ENCODE data around the gene FBXL15. TPM values are rescaled to one million over a fixed set of nuclear protein-coding genes. Genes with fewer than 3 reads are reported as not detected.

The FBXL15 gene
- total RNA-seq, 1 experiment from 2014 or later = 24.6 TPM

- TF ChIP-seq, protein P1, sequence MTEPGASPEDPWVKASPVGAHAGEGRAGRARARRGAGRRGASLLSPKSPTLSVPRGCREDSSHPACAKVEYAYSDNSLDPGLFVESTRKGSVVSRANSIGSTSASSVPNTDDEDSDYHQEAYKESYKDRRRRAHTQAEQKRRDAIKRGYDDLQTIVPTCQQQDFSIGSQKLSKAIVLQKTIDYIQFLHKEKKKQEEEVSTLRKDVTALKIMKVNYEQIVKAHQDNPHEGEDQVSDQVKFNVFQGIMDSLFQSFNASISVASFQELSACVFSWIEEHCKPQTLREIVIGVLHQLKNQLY (CRISPR knock-in tag; IDR thresholded peaks at IDR 0.05) = no peak
- TF ChIP-seq ZNF512 (CRISPR knock-in tag; IDR thresholded peaks at IDR 0.05; ENCODE audit: borderline replicate concordance) (no peak), HMGA2 (CRISPR knock-in tag; IDR thresholded peaks at IDR 0.05) (no peak)
These were observed 35.3 kb downstream of the FBXL15 start (continued) for GRCh38 chr10:102455893-102456471.

- Mint-ChIP-seq H3K27ac (peak overlapping the region; percentile 6; the same call in 1 of the 2 replicates), H3K4me3 (no peak overlapping the region), H3K36me3 (peaks cover 11% of the 10 kb centered on the region), H3K9me3 (no peaks in the 10 kb centered on the region), H3K27me3 (ENCODE audit: low read depth) (peaks cover 2% of the 10 kb centered on the region; the same call in 1 of the 2 replicates), H3K4me1 (peaks cover 48% of the 10 kb centered on the region)
- TF ChIP-seq, protein P2, sequence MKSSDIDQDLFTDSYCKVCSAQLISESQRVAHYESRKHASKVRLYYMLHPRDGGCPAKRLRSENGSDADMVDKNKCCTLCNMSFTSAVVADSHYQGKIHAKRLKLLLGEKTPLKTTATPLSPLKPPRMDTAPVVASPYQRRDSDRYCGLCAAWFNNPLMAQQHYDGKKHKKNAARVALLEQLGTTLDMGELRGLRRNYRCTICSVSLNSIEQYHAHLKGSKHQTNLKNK (CRISPR knock-in tag; IDR thresholded peaks at IDR 0.05) = 0 out of 2 replicates have a peak, but pooled peaks have one; percentile 34
- TF ChIP-seq E2F4 (CRISPR knock-in tag; IDR thresholded peaks at IDR 0.05; ENCODE audit: borderline replicate concordance, low read depth) (no peak), FOXJ3 (CRISPR knock-in tag; IDR thresholded peaks at IDR 0.05; ENCODE audit: borderline replicate concordance) (no peak), CREB1 (CRISPR knock-in tag; IDR thresholded peaks at IDR 0.05) (no peak)
- POLR2A ChIA-PET = no interaction called here
- no peak for ATAC-seq
- no peak for DNase-seq (ENCODE audit: low spot score)
- CTCF ChIA-PET = no interaction called here
These were observed 37.0 kb downstream of the FBXL15 start for GRCh38 chr10:102457591-102458150.

DNA sequence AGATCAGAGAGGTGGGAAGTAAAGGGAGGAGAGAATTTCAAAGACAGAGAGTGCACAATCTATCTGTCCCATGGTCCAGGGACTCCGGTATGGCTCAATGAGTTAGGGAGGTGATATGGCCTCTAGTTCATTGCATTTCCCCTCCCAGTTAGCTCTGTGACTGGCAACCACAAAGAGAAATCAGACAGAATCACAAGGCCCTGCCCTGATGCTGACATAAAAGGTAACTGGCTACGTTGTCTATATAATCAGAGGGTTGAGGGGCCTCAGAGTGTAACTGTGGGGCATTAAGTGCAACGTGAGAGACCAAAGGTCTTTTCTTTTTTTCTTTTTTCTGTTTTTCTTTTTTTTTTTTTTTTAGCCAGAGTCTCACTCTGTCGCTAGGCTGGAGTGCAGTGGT, 38.0 kb downstream of the FBXL15 start:
- DNase-seq (ENCODE audit: low spot score) = no peak
- Mint-ChIP-seq H3K27ac (no peak overlapping the region), H3K27me3 (ENCODE audit: low read depth) (peaks cover 2% of the 10 kb centered on the region; the same call in 1 of the 2 replicates), H3K36me3 (peaks cover 6% of the 10 kb centered on the region), H3K4me3 (no peak overlapping the region), H3K9me3 (no peaks in the 10 kb centered on the region), H3K4me1 (peaks cover 49% of the 10 kb centered on the region)
- CTCF ChIA-PET = interaction anchor here (1.2 kb wide), 1 partner anchor 138 kb away, joined by 3 read pairs; no protein-coding TSS in a partner anchor
- POLR2A ChIA-PET = no interaction called here
- no peak for ATAC-seq
- TF ChIP-seq, protein P3, sequence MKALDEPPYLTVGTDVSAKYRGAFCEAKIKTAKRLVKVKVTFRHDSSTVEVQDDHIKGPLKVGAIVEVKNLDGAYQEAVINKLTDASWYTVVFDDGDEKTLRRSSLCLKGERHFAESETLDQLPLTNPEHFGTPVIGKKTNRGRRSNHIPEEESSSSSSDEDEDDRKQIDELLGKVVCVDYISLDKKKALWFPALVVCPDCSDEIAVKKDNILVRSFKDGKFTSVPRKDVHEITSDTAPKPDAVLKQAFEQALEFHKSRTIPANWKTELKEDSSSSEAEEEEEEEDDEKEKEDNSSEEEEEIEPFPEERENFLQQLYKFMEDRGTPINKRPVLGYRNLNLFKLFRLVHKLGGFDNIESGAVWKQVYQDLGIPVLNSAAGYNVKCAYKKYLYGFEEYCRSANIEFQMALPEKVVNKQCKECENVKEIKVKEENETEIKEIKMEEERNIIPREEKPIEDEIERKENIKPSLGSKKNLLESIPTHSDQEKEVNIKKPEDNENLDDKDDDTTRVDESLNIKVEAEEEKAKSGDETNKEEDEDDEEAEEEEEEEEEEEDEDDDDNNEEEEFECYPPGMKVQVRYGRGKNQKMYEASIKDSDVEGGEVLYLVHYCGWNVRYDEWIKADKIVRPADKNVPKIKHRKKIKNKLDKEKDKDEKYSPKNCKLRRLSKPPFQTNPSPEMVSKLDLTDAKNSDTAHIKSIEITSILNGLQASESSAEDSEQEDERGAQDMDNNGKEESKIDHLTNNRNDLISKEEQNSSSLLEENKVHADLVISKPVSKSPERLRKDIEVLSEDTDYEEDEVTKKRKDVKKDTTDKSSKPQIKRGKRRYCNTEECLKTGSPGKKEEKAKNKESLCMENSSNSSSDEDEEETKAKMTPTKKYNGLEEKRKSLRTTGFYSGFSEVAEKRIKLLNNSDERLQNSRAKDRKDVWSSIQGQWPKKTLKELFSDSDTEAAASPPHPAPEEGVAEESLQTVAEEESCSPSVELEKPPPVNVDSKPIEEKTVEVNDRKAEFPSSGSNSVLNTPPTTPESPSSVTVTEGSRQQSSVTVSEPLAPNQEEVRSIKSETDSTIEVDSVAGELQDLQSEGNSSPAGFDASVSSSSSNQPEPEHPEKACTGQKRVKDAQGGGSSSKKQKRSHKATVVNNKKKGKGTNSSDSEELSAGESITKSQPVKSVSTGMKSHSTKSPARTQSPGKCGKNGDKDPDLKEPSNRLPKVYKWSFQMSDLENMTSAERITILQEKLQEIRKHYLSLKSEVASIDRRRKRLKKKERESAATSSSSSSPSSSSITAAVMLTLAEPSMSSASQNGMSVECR (CRISPR knock-in tag; IDR thresholded peaks at IDR 0.05; ENCODE audit: borderline replicate concordance) = no peak
- TF ChIP-seq ZNF232 (CRISPR knock-in tag; IDR thresholded peaks at IDR 0.05) (no peak), ATF1 (CRISPR knock-in tag; IDR thresholded peaks at IDR 0.05) (no peak), RORB (CRISPR knock-in tag; IDR thresholded peaks at IDR 0.05) (no peak), ZNF512 (CRISPR knock-in tag; IDR thresholded peaks at IDR 0.05; ENCODE audit: borderline replicate concordance) (no peak), PRDM15 (CRISPR knock-in tag; IDR thresholded peaks at IDR 0.05) (no peak), GABPB1 (CRISPR knock-in tag; IDR thresholded peaks at IDR 0.05) (no peak), ELF4 (CRISPR knock-in tag; IDR thresholded peaks at IDR 0.05; ENCODE audit: low read depth) (no peak), ZBTB43 (CRISPR knock-in tag; IDR thresholded peaks at IDR 0.05) (no peak)

Measured in WTC11 (cell line).